Renal pelvis (tissue), 4 donors: Measurements from ENCODE around the gene DNMT3B. TPM values are rescaled to one million over a fixed set of nuclear protein-coding genes. Genes with fewer than 3 reads are reported as not detected.
"Not testable (repeated sequence)": the region's sequence is repeated elsewhere in the genome, so short reads cannot be mapped to it uniquely, and the experiment has no call there.

Source experiments
- DNase-seq: peaks from one replicate; pipeline ENCODE4 v3.0.0-alpha.2; 2013
- polyA plus RNA-seq, 3 donors: library from polyadenylated mRNA; unstranded; fragments of 120-200 nt; gene quantifications; one replicate each; pipeline ENCODE4 v1.2.1, GENCODE V29; 2013; ENCODE audit not compliant: insufficient read length in 3 of 3

Gene DNMT3B
- polyA plus RNA-seq, 3 donors: 7.8 to 9.9 (median 8.6) TPM

GRCh38 chr20:32761417-32761830 is 761 bp upstream of the DNMT3B start:
- no peak for DNase-seq

- DNase-seq: no peak
Measured at GRCh38 chr20:32762754-32763201, 593 bp downstream of the DNMT3B start.

GRCh38 chr20:32763202-32764004 is 1.2 kb downstream of the DNMT3B start:
- DNase-seq: no peak

GRCh38 chr20:32764005-32764960 is 2.1 kb downstream of the DNMT3B start:
- DNase-seq: no peak

GRCh38 chr20:32765230-32765875 is 3.2 kb downstream of the DNMT3B start:
- not testable (repeated sequence) for DNase-seq

- DNase-seq: no peak
Measured at GRCh38 chr20:32767418-32768198, 5.4 kb downstream of the DNMT3B start.

GRCh38 chr20:32772046-32772445 is 9.9 kb downstream of the DNMT3B start:
- no peak for DNase-seq

GRCh38 chr20:32773223-32773622 is 11.0 kb downstream of the DNMT3B start:
- DNase-seq: no peak

- DNase-seq: no peak
Measured at GRCh38 chr20:32773855-32774254, 11.7 kb downstream of the DNMT3B start.

- DNase-seq: no peak
Measured at GRCh38 chr20:32775336-32775991, 13.3 kb downstream of the DNMT3B start.

- no peak for DNase-seq
Measured at GRCh38 chr20:32777177-32777956, 15.2 kb downstream of the DNMT3B start.

GRCh38 chr20:32779500-32780211 is 17.5 kb downstream of the DNMT3B start:
- DNase-seq: no peak

- DNase-seq: no peak
Measured at GRCh38 chr20:32780278-32780677, 18.1 kb downstream of the DNMT3B start.

- no peak for DNase-seq
Measured at GRCh38 chr20:32780749-32781655, 18.8 kb downstream of the DNMT3B start.

- no peak for DNase-seq
Measured at GRCh38 chr20:32784369-32785080, 22.3 kb downstream of the DNMT3B start.

- no peak for DNase-seq
Measured at GRCh38 chr20:32786059-32786760, 24.0 kb downstream of the DNMT3B start.

- DNase-seq: no peak
Measured at GRCh38 chr20:32787168-32787567, 25.0 kb downstream of the DNMT3B start.
